Gastrocnemius medialis (tissue), 4 donors: ENCODE data around the gene MAS1L.

Experiments
- CTCF ChIP-seq, 5 experiments: fragments of 450-650 bp in 3 of 5; fragments of 200-600 bp in 2 of 5; sonication (generic) in 2 of 5; IDR thresholded peaks in 4 of 5; conservative IDR thresholded peaks in 1 of 5; 1 replicate in 4 of 5; 2 replicates in 1 of 5; pipeline ENCODE4 v1.5.1; 2016 to 2019; ENCODE audit warnings: antibody characterized with exemption in 5 of 5, mild to moderate bottlenecking in 3 of 5, moderate library complexity in 3 of 5
- POLR2A ChIP-seq, 2 donors: fragments of 450-650 bp; IDR thresholded peaks; one replicate each; pipeline ENCODE4 v1.6.1; 2017; ENCODE audit warnings: antibody characterized with exemption in 2 of 2, mild to moderate bottlenecking in 2 of 2, moderate library complexity in 2 of 2

GRCh38 chr6:29509711-29510110, 22.0 kb upstream of the MAS1L start:
- TF ChIP-seq CTCF (IDR thresholded peaks at IDR 0.05 in 4 of 5, conservative IDR thresholded peaks at IDR 0.05 in 1 of 5) (no peak), POLR2A (IDR thresholded peaks at IDR 0.05) (no peak)
